Vagina (tissue), 2 donors: ENCODE data around the gene PTPRN2.

Experiments used
- POLR2A ChIP-seq, 2 donors: fragments of 450-650 bp; IDR thresholded peaks; one replicate each; pipeline ENCODE4 v1.6.1; 2017; ENCODE audit warnings: antibody characterized with exemption in 2 of 2, mild to moderate bottlenecking in 2 of 2, moderate library complexity in 2 of 2
- TF ChIP-seq, protein P1 (sequence below), 3 experiments: fragments of 450-650 bp in 2 of 3; fragments of 200-600 bp in 1 of 3; sonication (generic) in 1 of 3; IDR thresholded peaks; one replicate each; pipeline ENCODE4 v1.5.1; 2017 to 2019; ENCODE audit warnings: antibody characterized with exemption in 3 of 3, mild to moderate bottlenecking in 2 of 3, moderate library complexity in 2 of 3

DNA sequence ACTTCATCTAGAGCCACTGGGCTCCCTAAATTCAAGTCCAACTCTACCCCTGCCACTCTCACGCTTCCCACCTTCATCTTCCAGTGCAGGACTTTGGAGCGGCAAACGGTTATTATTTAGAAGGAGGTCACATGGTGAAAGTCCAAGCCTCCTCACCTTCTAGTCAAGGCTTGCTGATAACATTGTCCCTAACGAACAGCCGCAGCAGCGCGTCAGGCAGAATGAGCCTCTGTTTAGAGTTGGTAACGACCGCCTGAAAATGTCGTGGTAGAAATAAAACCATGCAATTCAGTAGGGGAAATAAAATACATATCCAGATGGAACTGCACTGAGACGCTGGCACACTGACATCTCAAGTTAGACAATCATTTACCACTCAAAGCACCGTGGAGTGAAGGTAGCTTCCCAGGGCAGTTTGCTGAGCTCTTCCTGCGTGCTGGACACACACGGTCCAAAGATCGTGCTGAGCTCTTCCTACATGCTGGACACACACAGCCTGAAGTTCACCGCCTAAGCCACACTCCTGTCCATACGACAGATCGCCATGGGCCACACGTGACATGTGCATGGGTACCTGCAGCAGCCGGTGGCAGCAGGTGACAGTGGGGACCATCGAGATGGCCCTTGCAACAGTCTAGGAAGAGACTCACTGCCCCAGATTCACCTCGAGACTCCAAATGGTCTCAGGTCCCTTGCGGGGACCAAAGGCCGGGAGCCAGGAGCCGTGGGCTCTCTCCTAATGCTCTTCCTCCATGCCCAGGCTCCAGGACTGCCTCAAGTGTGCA is 323.5 kb downstream of the PTPRN2 start:
- TF ChIP-seq, protein P1, sequence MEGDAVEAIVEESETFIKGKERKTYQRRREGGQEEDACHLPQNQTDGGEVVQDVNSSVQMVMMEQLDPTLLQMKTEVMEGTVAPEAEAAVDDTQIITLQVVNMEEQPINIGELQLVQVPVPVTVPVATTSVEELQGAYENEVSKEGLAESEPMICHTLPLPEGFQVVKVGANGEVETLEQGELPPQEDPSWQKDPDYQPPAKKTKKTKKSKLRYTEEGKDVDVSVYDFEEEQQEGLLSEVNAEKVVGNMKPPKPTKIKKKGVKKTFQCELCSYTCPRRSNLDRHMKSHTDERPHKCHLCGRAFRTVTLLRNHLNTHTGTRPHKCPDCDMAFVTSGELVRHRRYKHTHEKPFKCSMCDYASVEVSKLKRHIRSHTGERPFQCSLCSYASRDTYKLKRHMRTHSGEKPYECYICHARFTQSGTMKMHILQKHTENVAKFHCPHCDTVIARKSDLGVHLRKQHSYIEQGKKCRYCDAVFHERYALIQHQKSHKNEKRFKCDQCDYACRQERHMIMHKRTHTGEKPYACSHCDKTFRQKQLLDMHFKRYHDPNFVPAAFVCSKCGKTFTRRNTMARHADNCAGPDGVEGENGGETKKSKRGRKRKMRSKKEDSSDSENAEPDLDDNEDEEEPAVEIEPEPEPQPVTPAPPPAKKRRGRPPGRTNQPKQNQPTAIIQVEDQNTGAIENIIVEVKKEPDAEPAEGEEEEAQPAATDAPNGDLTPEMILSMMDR (IDR thresholded peaks at IDR 0.05), result no peak
- no peak for TF ChIP-seq POLR2A (IDR thresholded peaks at IDR 0.05)
